SK-MEL-5 (cell line): ENCODE results near the gene CACNA2D1. TPM values are rescaled to one million over a fixed set of nuclear protein-coding genes. Genes with fewer than 3 reads are reported as not detected.
"Not testable (repeated sequence)": the region's sequence is repeated elsewhere in the genome, so short reads cannot be mapped to it uniquely, and the experiment has no call there.

ENCODE experiments used
- DNase-seq: peaks from one replicate; pipeline ENCODE4 v3.0.0-alpha.2; 2016; ENCODE audit warnings: low read depth, low spot score
- in situ Hi-C: cut with HindIII; loops from 2 replicates; pipeline ENCODE4 v1.10.0; 2016; ENCODE audit warnings: low sequenced_read_pairs, high pct_unique_total_duplicates, low pct_unique_long_range_greater_than_20kb
- total RNA-seq: library from RNA; depleted of rRNA; stranded (reverse); fragments of >200 nt; shearing (Covaris generic); gene quantifications from 2 replicates; pipeline ENCODE4 v1.2.3, GENCODE V29; 2014

CACNA2D1 gene
- total RNA-seq, 1 experiment from 2014 or later: 10.3 TPM

- DNase-seq: no peak
- in situ Hi-C loops: no loop called here
Observed at GRCh38 chr7:82406937-82407336, 36.6 kb downstream of the CACNA2D1 start.

- in situ Hi-C loops: no loop called here
- DNase-seq: no peak
Observed at GRCh38 chr7:82405301-82405700, 38.3 kb downstream of the CACNA2D1 start.

- no peak for DNase-seq
- in situ Hi-C loops: no loop called here
Observed at GRCh38 chr7:82404652-82405051, 38.9 kb downstream of the CACNA2D1 start.

GRCh38 chr7:82404094-82404493, 39.5 kb downstream of the CACNA2D1 start:
- in situ Hi-C loops: no loop called here
- DNase-seq: no peak

GRCh38 chr7:82397879-82398524, 45.6 kb downstream of the CACNA2D1 start:
- in situ Hi-C loops: no loop called here
- DNase-seq: no peak

- no peak for DNase-seq
- in situ Hi-C loops: no loop called here
Observed at GRCh38 chr7:82396343-82396742, 47.2 kb downstream of the CACNA2D1 start.

- no peak for DNase-seq
- in situ Hi-C loops: no loop called here
Observed at GRCh38 chr7:82395147-82395546, 48.4 kb downstream of the CACNA2D1 start.

- DNase-seq: no peak
- in situ Hi-C loops: no loop called here
Observed at GRCh38 chr7:82393840-82394220, 49.7 kb downstream of the CACNA2D1 start.

GRCh38 chr7:82393076-82393839, 50.3 kb downstream of the CACNA2D1 start:
- no peak for DNase-seq
- in situ Hi-C loops: no loop called here

- in situ Hi-C loops: no loop called here
Observed at GRCh38 chr7:82390936-82391335, 52.6 kb downstream of the CACNA2D1 start.

GRCh38 chr7:82389876-82390275, 53.7 kb downstream of the CACNA2D1 start:
- in situ Hi-C loops: no loop called here
- DNase-seq: no peak

More at GRCh38 chr7:82390936-82391335, 52.6 kb downstream of the CACNA2D1 start:
- no peak for DNase-seq

- in situ Hi-C loops: no loop called here
Observed at GRCh38 chr7:82388138-82388537, 55.4 kb downstream of the CACNA2D1 start.

GRCh38 chr7:82386571-82386970, 57.0 kb downstream of the CACNA2D1 start:
- in situ Hi-C loops: not testable (repeated sequence)

More at GRCh38 chr7:82388138-82388537, 55.4 kb downstream of the CACNA2D1 start:
- no peak for DNase-seq

GRCh38 chr7:82384779-82385178, 58.8 kb downstream of the CACNA2D1 start:
- no peak for DNase-seq
- in situ Hi-C loops: no loop called here

More at GRCh38 chr7:82386571-82386970, 57.0 kb downstream of the CACNA2D1 start:
- not testable (repeated sequence) for DNase-seq

GRCh38 chr7:82384051-82384464, 59.5 kb downstream of the CACNA2D1 start:
- no peak for DNase-seq
- in situ Hi-C loops: no loop called here

GRCh38 chr7:82382276-82382675, 61.3 kb downstream of the CACNA2D1 start:
- DNase-seq: no peak

GRCh38 chr7:82376739-82377138, 66.8 kb downstream of the CACNA2D1 start:
- no peak for DNase-seq
- in situ Hi-C loops: no loop called here

More at GRCh38 chr7:82382276-82382675, 61.3 kb downstream of the CACNA2D1 start:
- in situ Hi-C loops: no loop called here

- in situ Hi-C loops: no loop called here
Observed at GRCh38 chr7:82375713-82376112, 67.9 kb downstream of the CACNA2D1 start.

GRCh38 chr7:82375129-82375528, 68.4 kb downstream of the CACNA2D1 start:
- DNase-seq: no peak
- in situ Hi-C loops: no loop called here

More at GRCh38 chr7:82375713-82376112, 67.9 kb downstream of the CACNA2D1 start:
- no peak for DNase-seq
